Neutrophil (primary cell): ENCODE data around the gene GRIA3.

Experiments used
- H3K27ac ChIP-seq: fragments of 200-600 bp; sonication (generic); 2 replicates; pipeline ENCODE4 v1.5.1; 2016; ENCODE audit warnings: mild to moderate bottlenecking, moderate library complexity
- H3K27me3 ChIP-seq: fragments of 200-600 bp; sonication (generic); 2 replicates; pipeline ENCODE4 v1.6.0; 2016; ENCODE audit warnings: mild to moderate bottlenecking
- H3K36me3 ChIP-seq: fragments of 200-600 bp; sonication (generic); 2 replicates; pipeline ENCODE4 v1.5.1; 2017
- H3K4me1 ChIP-seq, 2 experiments: fragments of 200-600 bp in 1 of 2; sonication (generic) in 1 of 2; 1 replicate in 1 of 2; 2 replicates in 1 of 2; pipeline versions ENCODE4 v1.5.1 to v1.6.1; 2013 to 2016; ENCODE audit warnings: low read depth in 1 of 2, low read length in 1 of 2, mild to moderate bottlenecking in 1 of 2, moderate library complexity in 1 of 2; ENCODE audit not compliant: control insufficient read depth in 1 of 2, insufficient read depth in 1 of 2
- H3K4me3 ChIP-seq, 2 experiments: fragments of 200-600 bp in 1 of 2; sonication (generic) in 1 of 2; 1 replicate in 1 of 2; 2 replicates in 1 of 2; pipeline ENCODE4 v1.5.1; 2013 to 2016; ENCODE audit warnings: low read depth in 1 of 2, low read length in 1 of 2, mild to moderate bottlenecking in 1 of 2, moderate library complexity in 1 of 2
- H3K9me3 ChIP-seq: fragments of 200-600 bp; sonication (generic); 2 replicates; pipeline ENCODE4 v1.5.1; 2016
- TF ChIP-seq, protein P1 (sequence below): fragments of 200-600 bp; sonication (generic); IDR thresholded peaks from 2 replicates; pipeline ENCODE4 v1.5.1; 2016; ENCODE audit warnings: antibody characterized with exemption

The GRIA3 gene

DNA sequence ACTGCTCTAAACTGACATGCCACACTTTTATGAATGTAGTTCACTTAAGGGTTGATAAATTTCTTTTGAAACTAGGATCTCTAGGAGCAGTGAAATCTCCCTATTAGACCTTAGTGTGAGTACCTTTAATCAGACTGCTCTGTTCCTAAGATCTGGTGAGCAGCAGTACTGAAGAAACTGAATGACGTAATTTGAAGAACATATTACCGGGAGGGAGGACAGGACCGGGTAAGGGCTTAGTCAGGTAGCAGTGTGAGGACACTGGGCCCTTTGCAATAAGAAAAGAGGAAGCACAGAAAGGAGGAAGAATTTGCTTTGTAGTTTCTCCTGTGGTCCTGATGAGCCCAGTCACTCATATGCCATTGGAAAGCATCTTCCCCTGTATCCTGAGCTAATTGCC lies 293.6 kb downstream of the GRIA3 start:
- no peak overlapping the region for H3K4me3 ChIP-seq
- H3K27me3 ChIP-seq: no peaks in the 10 kb centered on the region
- TF ChIP-seq, protein P1, sequence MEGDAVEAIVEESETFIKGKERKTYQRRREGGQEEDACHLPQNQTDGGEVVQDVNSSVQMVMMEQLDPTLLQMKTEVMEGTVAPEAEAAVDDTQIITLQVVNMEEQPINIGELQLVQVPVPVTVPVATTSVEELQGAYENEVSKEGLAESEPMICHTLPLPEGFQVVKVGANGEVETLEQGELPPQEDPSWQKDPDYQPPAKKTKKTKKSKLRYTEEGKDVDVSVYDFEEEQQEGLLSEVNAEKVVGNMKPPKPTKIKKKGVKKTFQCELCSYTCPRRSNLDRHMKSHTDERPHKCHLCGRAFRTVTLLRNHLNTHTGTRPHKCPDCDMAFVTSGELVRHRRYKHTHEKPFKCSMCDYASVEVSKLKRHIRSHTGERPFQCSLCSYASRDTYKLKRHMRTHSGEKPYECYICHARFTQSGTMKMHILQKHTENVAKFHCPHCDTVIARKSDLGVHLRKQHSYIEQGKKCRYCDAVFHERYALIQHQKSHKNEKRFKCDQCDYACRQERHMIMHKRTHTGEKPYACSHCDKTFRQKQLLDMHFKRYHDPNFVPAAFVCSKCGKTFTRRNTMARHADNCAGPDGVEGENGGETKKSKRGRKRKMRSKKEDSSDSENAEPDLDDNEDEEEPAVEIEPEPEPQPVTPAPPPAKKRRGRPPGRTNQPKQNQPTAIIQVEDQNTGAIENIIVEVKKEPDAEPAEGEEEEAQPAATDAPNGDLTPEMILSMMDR: no peak
- H3K27ac ChIP-seq: no peak overlapping the region
- H3K36me3 ChIP-seq: no peaks in the 10 kb centered on the region
- H3K9me3 ChIP-seq: no peaks in the 10 kb centered on the region
- no peaks in the 10 kb centered on the region for H3K4me1 ChIP-seq

GRCh38 chrX:123481913-123482851 lies 298.1 kb downstream of the GRIA3 start:
- no peaks in the 10 kb centered on the region for H3K27me3 ChIP-seq
- H3K9me3 ChIP-seq: no peaks in the 10 kb centered on the region
- no peaks in the 10 kb centered on the region for H3K4me1 ChIP-seq
- no peaks in the 10 kb centered on the region for H3K36me3 ChIP-seq
- no peak overlapping the region for H3K4me3 ChIP-seq
- TF ChIP-seq, protein P1: no peak
- no peak overlapping the region for H3K27ac ChIP-seq

- no peak overlapping the region for H3K27ac ChIP-seq
- H3K36me3 ChIP-seq: no peaks in the 10 kb centered on the region
- no peaks in the 10 kb centered on the region for H3K27me3 ChIP-seq
- H3K9me3 ChIP-seq: no peaks in the 10 kb centered on the region
- no peaks in the 10 kb centered on the region for H3K4me1 ChIP-seq
- TF ChIP-seq, protein P1: no peak
- no peak overlapping the region for H3K4me3 ChIP-seq
Measured at GRCh38 chrX:123486297-123486696, 302.2 kb downstream of the GRIA3 start.

DNA sequence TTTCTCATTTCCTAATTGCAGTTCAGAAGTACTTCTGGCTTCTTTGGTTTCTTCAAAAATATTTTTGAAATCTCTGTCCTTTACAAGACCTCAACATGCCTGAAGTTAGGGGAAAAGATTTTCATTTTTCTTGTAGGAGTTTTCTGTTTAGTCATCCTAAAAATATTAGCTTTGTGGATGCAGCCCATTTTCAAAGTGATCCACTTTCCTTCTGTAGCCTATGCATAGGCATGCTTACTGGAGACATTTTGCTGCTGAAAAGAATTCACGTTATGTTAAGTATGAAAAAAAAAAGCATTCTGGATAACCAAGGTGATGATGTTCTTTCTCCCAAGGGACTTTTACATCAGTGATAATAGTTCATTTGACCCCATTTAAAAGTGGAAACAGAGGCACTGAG lies 303.2 kb downstream of the GRIA3 start:
- Histone ChIP-seq H3K9me3 (no peaks in the 10 kb centered on the region), H3K4me1 (no peaks in the 10 kb centered on the region), H3K36me3 (no peaks in the 10 kb centered on the region), H3K4me3 (no peak overlapping the region), H3K27ac (no peak overlapping the region), H3K27me3 (no peaks in the 10 kb centered on the region)
- TF ChIP-seq, protein P1: no peak

DNA sequence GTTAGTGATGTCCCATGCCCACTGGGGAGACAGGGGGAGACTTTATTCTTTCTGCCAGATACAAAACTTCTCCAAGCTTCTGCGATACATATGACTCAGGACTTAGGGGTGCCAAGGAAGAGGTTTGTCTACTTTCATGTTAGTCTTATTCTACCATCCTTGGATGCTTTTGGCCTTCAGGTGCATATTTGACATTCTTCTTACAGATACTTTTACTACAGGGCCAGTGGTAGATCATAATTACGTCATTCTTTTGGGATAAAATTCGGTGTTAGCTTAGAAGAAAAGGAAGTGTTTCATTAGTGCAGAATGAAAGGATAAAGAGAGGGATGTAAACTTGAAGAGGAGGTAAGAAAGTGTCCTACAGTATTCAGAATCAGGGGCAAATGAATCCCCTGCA lies 303.6 kb downstream of the GRIA3 start:
- H3K4me3 ChIP-seq: no peak overlapping the region
- no peaks in the 10 kb centered on the region for H3K4me1 ChIP-seq
- no peaks in the 10 kb centered on the region for H3K27me3 ChIP-seq
- no peaks in the 10 kb centered on the region for H3K36me3 ChIP-seq
- no peak overlapping the region for H3K27ac ChIP-seq
- TF ChIP-seq, protein P1: no peak
- H3K9me3 ChIP-seq: no peaks in the 10 kb centered on the region
